ENCODE measurements around the gene CRISPLD2.

The CRISPLD2 gene

GRCh38 chr16:84925092-84925772 is 105.4 kb downstream of the CRISPLD2 start:
- peak; percentile 4 for DNase-seq (ENCODE audit: low read depth)
- TF ChIP-seq CTCF (IDR thresholded peaks at IDR 0.05; ENCODE audit: low read depth, low read length, missing control alignments): peak; percentile 92
- no peak overlapping the region for H3K4me3 ChIP-seq (ENCODE audit: low read depth, low read length)

GRCh38 chr16:84925773-84926372 is 106.1 kb downstream of the CRISPLD2 start:
- no peak overlapping the region for H3K4me3 ChIP-seq (ENCODE audit: low read depth, low read length)
- no peak for DNase-seq (ENCODE audit: low read depth)
- TF ChIP-seq CTCF (IDR thresholded peaks at IDR 0.05; ENCODE audit: low read depth, low read length, missing control alignments): no peak

- no peak for TF ChIP-seq CTCF (IDR thresholded peaks at IDR 0.05; ENCODE audit: low read depth, low read length, missing control alignments)
- no peak for DNase-seq (ENCODE audit: low read depth)
Observed at GRCh38 chr16:84926462-84926861, 106.7 kb downstream of the CRISPLD2 start.

GRCh38 chr16:84927621-84928591 is 108.1 kb downstream of the CRISPLD2 start:
- no peak overlapping the region for H3K4me3 ChIP-seq (ENCODE audit: low read depth, low read length)
- no peak for DNase-seq (ENCODE audit: low read depth)
- TF ChIP-seq CTCF (IDR thresholded peaks at IDR 0.05; ENCODE audit: low read depth, low read length, missing control alignments): no peak

More at GRCh38 chr16:84926462-84926861, 106.7 kb downstream of the CRISPLD2 start:
- H3K4me3 ChIP-seq (ENCODE audit: low read depth, low read length): no peak overlapping the region

- TF ChIP-seq CTCF (IDR thresholded peaks at IDR 0.05; ENCODE audit: low read depth, low read length, missing control alignments): no peak
- DNase-seq (ENCODE audit: low read depth): no peak
- H3K4me3 ChIP-seq (ENCODE audit: low read depth, low read length): no peak overlapping the region
Observed at GRCh38 chr16:84928679-84929420, 109.1 kb downstream of the CRISPLD2 start.
